ENCODE data around the gene ZNF605.

ZNF605 gene

GRCh38 chr12:132874175-132874574 is 81.9 kb downstream of the ZNF605 start:
- in situ Hi-C loops (cut with MboI; ENCODE audit: low sequenced_read_pairs, unreplicated experiment), result no loop called here
- TF ChIP-seq CTCF (IDR thresholded peaks at IDR 0.05; ENCODE audit: borderline replicate concordance, control extremely low read depth, extremely low read depth, insufficient read depth, missing control alignments), result no peak
- DNase-seq (ENCODE audit: low spot score), result no peak

GRCh38 chr12:132873724-132874123 is 82.4 kb downstream of the ZNF605 start:
- in situ Hi-C loops (cut with MboI; ENCODE audit: low sequenced_read_pairs, unreplicated experiment), result no loop called here
- DNase-seq (ENCODE audit: low spot score), result no peak
- TF ChIP-seq CTCF (IDR thresholded peaks at IDR 0.05; ENCODE audit: borderline replicate concordance, control extremely low read depth, extremely low read depth, insufficient read depth, missing control alignments), result no peak

GRCh38 chr12:132872975-132873421 is 83.1 kb downstream of the ZNF605 start:
- no peak for TF ChIP-seq CTCF (IDR thresholded peaks at IDR 0.05; ENCODE audit: borderline replicate concordance, control extremely low read depth, extremely low read depth, insufficient read depth, missing control alignments)
- in situ Hi-C loops (cut with MboI; ENCODE audit: low sequenced_read_pairs, unreplicated experiment), result no loop called here
- no peak for DNase-seq (ENCODE audit: low spot score)

DNA sequence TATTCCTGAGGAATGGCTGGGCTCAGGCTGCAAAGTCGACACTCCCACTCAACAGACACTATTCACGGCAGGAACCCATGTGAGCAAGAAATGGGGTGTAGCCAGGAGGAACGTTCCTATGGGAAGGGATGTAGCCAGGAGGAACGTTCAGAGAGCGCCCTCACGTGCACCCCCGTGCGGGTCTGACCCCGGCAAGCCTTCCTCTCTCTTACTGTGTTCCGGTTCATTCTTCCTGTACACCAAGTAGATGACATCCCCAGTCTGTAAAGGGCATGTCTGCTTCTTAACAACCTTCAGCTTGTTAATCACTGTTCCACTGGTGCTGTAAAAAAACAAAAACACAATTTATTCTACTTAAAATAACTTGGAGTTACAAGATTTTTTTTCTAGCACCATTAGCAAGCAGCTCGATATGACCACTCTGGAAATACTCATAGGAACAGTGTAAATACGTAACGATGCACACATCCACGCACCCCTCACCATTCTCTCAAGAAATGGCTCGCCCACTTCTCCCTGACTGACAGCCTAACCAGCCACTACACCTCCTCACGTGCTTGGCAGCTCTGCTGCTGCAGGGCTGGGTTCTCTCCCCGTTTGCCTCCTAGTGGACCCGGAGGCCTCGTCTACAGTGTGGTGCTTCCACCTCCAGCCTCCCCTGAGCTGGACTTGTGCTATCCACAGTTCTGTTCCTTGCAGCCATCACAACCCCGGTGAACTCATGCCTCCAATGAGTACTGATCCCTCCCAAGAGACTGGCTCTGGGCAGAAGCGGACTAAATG is 83.8 kb downstream of the ZNF605 start:
- in situ Hi-C loops (cut with MboI; ENCODE audit: low sequenced_read_pairs, unreplicated experiment), result no loop called here
- TF ChIP-seq CTCF (IDR thresholded peaks at IDR 0.05; ENCODE audit: borderline replicate concordance, control extremely low read depth, extremely low read depth, insufficient read depth, missing control alignments), result no peak
- no peak for DNase-seq (ENCODE audit: low spot score)

DNA sequence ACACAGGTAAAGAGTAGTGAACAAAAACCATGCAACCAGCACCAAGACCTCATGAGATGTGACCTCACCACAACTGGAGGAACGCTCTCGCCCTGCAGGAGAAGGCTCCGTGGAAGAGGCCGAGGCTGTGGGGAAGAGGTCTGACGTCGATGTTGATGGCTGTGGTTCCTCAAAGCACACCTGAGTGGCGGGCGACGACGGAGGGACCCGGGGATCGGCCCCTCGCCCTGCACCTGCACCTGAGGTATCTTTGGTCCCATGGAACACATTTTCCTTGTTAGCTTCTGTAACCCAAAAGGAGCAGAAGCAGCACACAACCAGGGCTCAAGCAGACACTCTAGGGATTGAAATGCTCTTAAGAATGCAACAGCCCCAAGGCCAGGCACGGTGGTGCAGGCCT is 86.6 kb downstream of the ZNF605 start:
- in situ Hi-C loops (cut with MboI; ENCODE audit: low sequenced_read_pairs, unreplicated experiment), result no loop called here
- no peak for DNase-seq (ENCODE audit: low spot score)
- no peak for TF ChIP-seq CTCF (IDR thresholded peaks at IDR 0.05; ENCODE audit: borderline replicate concordance, control extremely low read depth, extremely low read depth, insufficient read depth, missing control alignments)
